Lower leg skin (tissue), 3 donors: Measurements from ENCODE around the gene IRF2.

Experiments used
- POLR2A ChIP-seq, 2 donors: fragments of 450-650 bp; IDR thresholded peaks; one replicate each; pipeline ENCODE4 v1.6.1; 2016 to 2017; ENCODE audit warnings: antibody characterized with exemption in 2 of 2, mild to moderate bottlenecking in 1 of 2, moderate library complexity in 1 of 2
- TF ChIP-seq, protein P1 (sequence below), 3 donors: fragments of 450-650 bp; IDR thresholded peaks; one replicate each; pipeline ENCODE4 v1.5.1; 2016; ENCODE audit warnings: antibody characterized with exemption in 3 of 3, mild to moderate bottlenecking in 3 of 3, moderate library complexity in 2 of 3

DNA sequence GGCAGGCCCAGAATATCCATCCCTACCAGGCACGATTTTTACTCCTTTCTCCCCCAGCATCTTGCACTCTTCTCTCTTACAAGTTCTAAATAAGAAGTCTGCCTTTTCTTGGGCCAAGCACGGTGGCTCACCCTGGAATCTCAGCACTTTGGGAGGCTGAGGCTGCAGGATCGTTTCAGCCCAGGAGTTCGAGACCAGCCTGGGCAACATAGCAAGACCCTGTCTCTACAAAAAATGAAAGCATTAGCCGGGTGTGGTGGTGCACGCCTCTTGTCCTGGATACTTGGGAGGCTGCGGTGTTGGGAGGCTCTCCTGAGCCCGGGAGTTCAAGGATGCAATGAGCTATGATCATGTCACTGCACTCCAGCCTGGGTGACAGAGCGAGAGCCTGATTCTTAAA, 64.8 kb downstream of the IRF2 start:
- TF ChIP-seq, protein P1, sequence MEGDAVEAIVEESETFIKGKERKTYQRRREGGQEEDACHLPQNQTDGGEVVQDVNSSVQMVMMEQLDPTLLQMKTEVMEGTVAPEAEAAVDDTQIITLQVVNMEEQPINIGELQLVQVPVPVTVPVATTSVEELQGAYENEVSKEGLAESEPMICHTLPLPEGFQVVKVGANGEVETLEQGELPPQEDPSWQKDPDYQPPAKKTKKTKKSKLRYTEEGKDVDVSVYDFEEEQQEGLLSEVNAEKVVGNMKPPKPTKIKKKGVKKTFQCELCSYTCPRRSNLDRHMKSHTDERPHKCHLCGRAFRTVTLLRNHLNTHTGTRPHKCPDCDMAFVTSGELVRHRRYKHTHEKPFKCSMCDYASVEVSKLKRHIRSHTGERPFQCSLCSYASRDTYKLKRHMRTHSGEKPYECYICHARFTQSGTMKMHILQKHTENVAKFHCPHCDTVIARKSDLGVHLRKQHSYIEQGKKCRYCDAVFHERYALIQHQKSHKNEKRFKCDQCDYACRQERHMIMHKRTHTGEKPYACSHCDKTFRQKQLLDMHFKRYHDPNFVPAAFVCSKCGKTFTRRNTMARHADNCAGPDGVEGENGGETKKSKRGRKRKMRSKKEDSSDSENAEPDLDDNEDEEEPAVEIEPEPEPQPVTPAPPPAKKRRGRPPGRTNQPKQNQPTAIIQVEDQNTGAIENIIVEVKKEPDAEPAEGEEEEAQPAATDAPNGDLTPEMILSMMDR (IDR thresholded peaks at IDR 0.05): no peak
- TF ChIP-seq POLR2A (IDR thresholded peaks at IDR 0.05): no peak
